Measurements from ENCODE around the gene MYO6. TPM values are rescaled to one million over a fixed set of nuclear protein-coding genes. Genes with fewer than 3 reads are reported as not detected.

The MYO6 gene
- total RNA-seq, 1 donor from 2014 or later = 62.7 TPM

DNA sequence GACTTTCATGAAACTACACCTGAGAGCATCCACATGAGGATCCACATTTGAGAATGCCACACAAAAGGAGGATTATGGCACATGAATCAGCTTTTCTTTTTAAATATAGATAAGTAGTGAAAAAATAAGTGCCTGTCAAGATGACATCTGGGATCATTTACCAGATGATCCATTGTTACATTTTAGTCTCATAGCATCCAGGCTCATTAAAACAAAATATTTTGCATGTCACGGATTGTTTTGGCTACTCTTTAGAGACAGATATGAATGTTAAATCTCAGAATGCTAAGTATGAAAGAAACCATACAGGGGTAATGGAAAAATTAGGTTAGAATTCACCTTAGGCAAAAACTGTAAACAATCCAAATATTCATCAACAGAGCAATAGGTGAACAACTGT is 66.7 kb downstream of the MYO6 start:
- intact Hi-C loops (cut with DNase I) = no loop called here
- H3K4me1 ChIP-seq = no peaks in the 10 kb centered on the region
- H3K27me3 ChIP-seq (ENCODE audit: low read depth) = no peaks in the 10 kb centered on the region
- no peaks in the 10 kb centered on the region for H3K36me3 ChIP-seq
- ATAC-seq = no peak
- TF ChIP-seq, protein P1, sequence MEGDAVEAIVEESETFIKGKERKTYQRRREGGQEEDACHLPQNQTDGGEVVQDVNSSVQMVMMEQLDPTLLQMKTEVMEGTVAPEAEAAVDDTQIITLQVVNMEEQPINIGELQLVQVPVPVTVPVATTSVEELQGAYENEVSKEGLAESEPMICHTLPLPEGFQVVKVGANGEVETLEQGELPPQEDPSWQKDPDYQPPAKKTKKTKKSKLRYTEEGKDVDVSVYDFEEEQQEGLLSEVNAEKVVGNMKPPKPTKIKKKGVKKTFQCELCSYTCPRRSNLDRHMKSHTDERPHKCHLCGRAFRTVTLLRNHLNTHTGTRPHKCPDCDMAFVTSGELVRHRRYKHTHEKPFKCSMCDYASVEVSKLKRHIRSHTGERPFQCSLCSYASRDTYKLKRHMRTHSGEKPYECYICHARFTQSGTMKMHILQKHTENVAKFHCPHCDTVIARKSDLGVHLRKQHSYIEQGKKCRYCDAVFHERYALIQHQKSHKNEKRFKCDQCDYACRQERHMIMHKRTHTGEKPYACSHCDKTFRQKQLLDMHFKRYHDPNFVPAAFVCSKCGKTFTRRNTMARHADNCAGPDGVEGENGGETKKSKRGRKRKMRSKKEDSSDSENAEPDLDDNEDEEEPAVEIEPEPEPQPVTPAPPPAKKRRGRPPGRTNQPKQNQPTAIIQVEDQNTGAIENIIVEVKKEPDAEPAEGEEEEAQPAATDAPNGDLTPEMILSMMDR (IDR thresholded peaks at IDR 0.05) = no peak
- no peak for DNase-seq
- H3K27ac ChIP-seq = no peak overlapping the region
- H3K9me3 ChIP-seq = no peaks in the 10 kb centered on the region
- H3K4me3 ChIP-seq = no peak overlapping the region

- H3K4me3 ChIP-seq = no peak overlapping the region
- no peak for ATAC-seq
- no peak overlapping the region for H3K27ac ChIP-seq
- TF ChIP-seq, protein P1 (IDR thresholded peaks at IDR 0.05) = no peak
- no peaks in the 10 kb centered on the region for H3K27me3 ChIP-seq (ENCODE audit: low read depth)
- H3K9me3 ChIP-seq = no peaks in the 10 kb centered on the region
- no peaks in the 10 kb centered on the region for H3K36me3 ChIP-seq
- no peak for DNase-seq
- intact Hi-C loops (cut with DNase I) = no loop called here
- no peaks in the 10 kb centered on the region for H3K4me1 ChIP-seq
These were observed 69.2 kb downstream of the MYO6 start for GRCh38 chr6:75818098-75818855.

GRCh38 chr6:75819776-75820487 is 70.9 kb downstream of the MYO6 start:
- intact Hi-C loops (cut with DNase I) = no loop called here

DNA sequence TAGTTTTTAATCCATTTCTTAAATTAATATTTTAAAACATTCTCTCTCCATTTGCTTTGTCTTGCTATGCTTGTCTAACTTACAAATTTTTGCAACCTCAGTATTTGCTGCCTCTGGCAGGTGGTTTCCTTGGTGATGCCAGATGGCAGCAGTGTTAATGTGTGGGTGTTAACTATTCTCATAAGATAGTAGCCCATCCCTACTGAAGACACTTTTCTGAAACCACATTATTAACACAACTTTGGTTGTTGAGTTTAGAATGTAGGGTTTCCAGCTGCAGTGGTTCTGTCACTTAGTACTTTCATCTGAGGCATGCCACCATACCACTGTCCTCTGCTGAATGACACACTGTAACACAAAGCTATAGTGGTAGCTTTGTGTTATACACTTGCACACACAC is 75.1 kb downstream of the MYO6 start:
- TF ChIP-seq, protein P1 (IDR thresholded peaks at IDR 0.05) = no peak
- Histone ChIP-seq H3K4me1 (no peaks in the 10 kb centered on the region), H3K9me3 (no peaks in the 10 kb centered on the region), H3K36me3 (no peaks in the 10 kb centered on the region), H3K4me3 (no peak overlapping the region), H3K27me3 (ENCODE audit: low read depth) (no peaks in the 10 kb centered on the region), H3K27ac (no peak overlapping the region)
- DNase-seq (no peak), ATAC-seq (no peak)
- intact Hi-C loops (cut with DNase I) = no loop called here

More at GRCh38 chr6:75819776-75820487, 70.9 kb downstream of the MYO6 start:
- Histone ChIP-seq H3K27me3 (ENCODE audit: low read depth) (no peaks in the 10 kb centered on the region), H3K4me3 (no peak overlapping the region), H3K36me3 (no peaks in the 10 kb centered on the region), H3K4me1 (no peaks in the 10 kb centered on the region), H3K9me3 (no peaks in the 10 kb centered on the region), H3K27ac (peak overlapping the region; percentile 57)
- peak; percentile 91 to 94 for ATAC-seq
- DNase-seq = peak; percentile 55
- TF ChIP-seq, protein P1 (IDR thresholded peaks at IDR 0.05) = no peak

GRCh38 chr6:75827163-75827562 is 78.1 kb downstream of the MYO6 start:
- Histone ChIP-seq H3K4me1 (no peaks in the 10 kb centered on the region), H3K36me3 (peaks cover 8% of the 10 kb centered on the region), H3K9me3 (no peaks in the 10 kb centered on the region), H3K4me3 (no peak overlapping the region), H3K27ac (no peak overlapping the region), H3K27me3 (ENCODE audit: low read depth) (no peaks in the 10 kb centered on the region)
- intact Hi-C loops (cut with DNase I) = no loop called here
- DNase-seq (no peak), ATAC-seq (no peak)
- TF ChIP-seq, protein P1 (IDR thresholded peaks at IDR 0.05) = no peak
